GM12891 (cell line): ENCODE data around the gene SLC22A17.

Experiments
- POLR2A ChIP-seq: IDR thresholded peaks from 2 replicates; pipeline ENCODE4 v1.6.1; 2011; ENCODE audit warnings: low read depth, low read length, control low read depth
- POLR2AphosphoS5 ChIP-seq: IDR thresholded peaks from 2 replicates; pipeline ENCODE4 v1.6.1; 2011; ENCODE audit warnings: low read depth, low read length, control low read depth
- TAF1 ChIP-seq: IDR thresholded peaks from 2 replicates; pipeline ENCODE4 v1.6.1; 2011; ENCODE audit warnings: low read depth, low read length, control low read depth

DNA sequence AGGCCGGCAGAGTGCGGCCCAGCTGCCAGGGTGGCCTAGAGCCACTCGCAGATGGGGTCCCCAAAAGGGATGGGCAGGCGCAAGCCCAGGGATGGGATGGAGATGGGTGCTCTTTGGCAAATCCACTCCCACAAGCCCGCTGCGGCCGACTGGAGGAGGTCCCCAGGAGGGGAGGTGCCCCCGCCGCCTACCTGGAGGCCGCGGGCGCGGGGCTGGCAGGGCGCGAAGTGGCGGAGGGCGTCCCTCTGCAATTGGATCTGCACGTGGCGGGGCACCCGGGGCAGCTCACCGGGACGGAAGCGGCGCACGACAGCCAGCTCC, 50.8 kb downstream of the SLC22A17 start:
- peak; percentile 82 for TF ChIP-seq POLR2A
- no peak for TF ChIP-seq POLR2AphosphoS5
- peak; percentile 44; the same call in 1 of the 2 replicates for TF ChIP-seq TAF1
